Activated CD8-positive, alpha-beta T cell treated with anti-CD3 and anti-CD28 coated beads, Interleukin-2, amount 10 ng/mL, durations not matched to agents 7 days and 5 days (primary cell): Measurements from ENCODE around the gene HDDC2. TPM values are rescaled to one million over a fixed set of nuclear protein-coding genes. Genes with fewer than 3 reads are reported as not detected.

Source experiments
- ATAC-seq: fragments of 150-1000 bp; cut with Tn5 transposase; one replicate; pipeline ENCODE4 v1.10.0; 2021; ENCODE audit warnings: moderate library complexity
- CTCF ChIA-PET: fragments of 350-600 bp; sonication (Branson Sonifier 250); formaldehyde crosslinking; loops from one replicate; lab custom pipeline; 2021; ENCODE audit warnings: antibody characterized with exemption; lab: Charles Lee
- POLR2A ChIA-PET: fragments of 350-600 bp; sonication (Branson Sonifier 250); formaldehyde crosslinking; loops from one replicate; lab custom pipeline; 2021; ENCODE audit warnings: antibody characterized with exemption; lab: Charles Lee
- DNase-seq: peaks from one replicate; pipeline ENCODE4 v3.0.0-alpha.2; 2020
- H3K27ac Mint-ChIP-seq: one replicate; pipeline ENCODE4 v1.8.0; 2021; ENCODE audit warnings: mild to moderate bottlenecking, mixed read lengths
- H3K27me3 Mint-ChIP-seq: one replicate; pipeline ENCODE4 v1.8.0; 2021; ENCODE audit warnings: low read depth, mixed read lengths
- H3K36me3 Mint-ChIP-seq: one replicate; pipeline ENCODE4 v1.8.0; 2021; ENCODE audit warnings: low read depth, mixed read lengths
- H3K4me1 Mint-ChIP-seq: one replicate; pipeline ENCODE4 v1.8.0; 2021; ENCODE audit warnings: low read depth, mixed read lengths
- H3K4me3 Mint-ChIP-seq: one replicate; pipeline ENCODE4 v1.8.0; 2021; ENCODE audit warnings: mild to moderate bottlenecking, mixed read lengths
- H3K9me3 Mint-ChIP-seq: one replicate; pipeline ENCODE4 v1.8.0; 2022; ENCODE audit warnings: mixed read lengths; ENCODE audit not compliant: insufficient read depth
- total RNA-seq, 2 experiments: library from RNA; stranded (reverse); gene quantifications; one replicate each; pipeline ENCODE4 v1.2.3, GENCODE V29; 2021

HDDC2 gene
- total RNA-seq, 2 experiments from 2014 or later: 61.7 to 69.8 TPM

GRCh38 chr6:125230674-125231073 lies 71.1 kb downstream of the HDDC2 start:
- ChIA-PET CTCF (no interaction called here), POLR2A (no interaction called here)
- ATAC-seq (no peak), DNase-seq (no peak)
- Mint-ChIP-seq H3K27me3 (no peaks in the 10 kb centered on the region), H3K4me3 (no peak overlapping the region), H3K9me3 (no peaks in the 10 kb centered on the region), H3K36me3 (no peaks in the 10 kb centered on the region), H3K27ac (no peak overlapping the region), H3K4me1 (no peaks in the 10 kb centered on the region)

GRCh38 chr6:125228981-125229479 lies 72.7 kb downstream of the HDDC2 start:
- ChIA-PET CTCF (no interaction called here), POLR2A (no interaction called here)
- Mint-ChIP-seq H3K36me3 (no peaks in the 10 kb centered on the region), H3K27me3 (no peaks in the 10 kb centered on the region), H3K9me3 (no peaks in the 10 kb centered on the region), H3K27ac (no peak overlapping the region), H3K4me3 (no peak overlapping the region), H3K4me1 (no peaks in the 10 kb centered on the region)
- ATAC-seq (no peak), DNase-seq (no peak)

GRCh38 chr6:125227244-125227643 lies 74.5 kb downstream of the HDDC2 start:
- H3K4me1 Mint-ChIP-seq: no peaks in the 10 kb centered on the region
- no peak overlapping the region for H3K4me3 Mint-ChIP-seq
- no peaks in the 10 kb centered on the region for H3K9me3 Mint-ChIP-seq
- DNase-seq (no peak), ATAC-seq (no peak)
- CTCF ChIA-PET: no interaction called here
- no peaks in the 10 kb centered on the region for H3K36me3 Mint-ChIP-seq
- H3K27me3 Mint-ChIP-seq: no peaks in the 10 kb centered on the region
- no peak overlapping the region for H3K27ac Mint-ChIP-seq
- POLR2A ChIA-PET: no interaction called here

Other genes starting within 250 kb of the HDDC2 start
- not detected for gene TPD52L1, start 148.2 kb downstream of the HDDC2 start, total RNA-seq